HG03066 (cell line): Measurements from ENCODE around the gene HSF5.

Source experiments
- ATAC-seq: cut with Tn5 transposase; IDR thresholded peaks from one replicate; pipeline ENCODE4 v1.9.1; 2021; ENCODE audit warnings: low read depth; ENCODE audit not compliant: unreplicated experiment

Gene HSF5

DNA sequence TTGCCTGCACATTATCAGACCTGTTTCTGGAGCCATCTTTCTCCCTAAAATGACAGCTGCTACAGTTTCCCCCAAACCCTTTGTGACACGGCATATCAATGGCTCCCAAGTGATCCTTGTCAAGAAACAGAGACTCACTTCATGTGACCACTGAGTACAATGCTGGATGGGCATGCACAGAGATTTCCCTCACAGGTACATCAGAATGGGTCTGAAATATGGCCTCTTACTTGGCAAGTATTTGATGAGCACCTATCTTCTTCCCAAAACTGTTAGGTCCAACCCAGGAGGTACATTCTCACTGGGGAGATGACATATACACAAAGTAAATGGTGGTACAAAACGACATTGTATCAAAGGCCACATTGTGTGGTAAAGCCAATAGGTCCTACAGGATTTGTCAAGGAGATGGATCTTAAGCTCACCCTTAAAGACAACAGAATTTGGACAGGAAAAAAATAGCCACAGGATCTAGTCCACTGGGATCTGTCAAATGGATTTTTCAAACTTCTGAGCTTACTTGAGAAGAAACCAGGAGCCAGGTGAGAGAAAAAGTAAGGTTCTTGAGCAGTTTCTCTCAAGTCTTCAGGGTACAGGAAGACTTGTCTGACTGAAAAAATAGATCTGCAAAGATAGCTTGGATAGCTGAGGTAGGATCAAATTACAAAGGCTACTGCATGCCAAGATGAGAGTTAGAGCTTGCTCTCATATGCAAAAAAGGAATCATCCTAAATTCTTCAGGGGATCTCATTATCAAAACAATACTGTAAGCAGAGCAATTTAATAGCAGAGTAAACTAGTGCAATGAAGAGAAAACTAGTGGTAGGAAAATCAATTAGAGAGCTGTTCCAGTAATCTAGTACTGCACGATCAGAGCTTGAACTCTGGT lies 99.7 kb downstream of the HSF5 start:
- no peak for ATAC-seq

DNA sequence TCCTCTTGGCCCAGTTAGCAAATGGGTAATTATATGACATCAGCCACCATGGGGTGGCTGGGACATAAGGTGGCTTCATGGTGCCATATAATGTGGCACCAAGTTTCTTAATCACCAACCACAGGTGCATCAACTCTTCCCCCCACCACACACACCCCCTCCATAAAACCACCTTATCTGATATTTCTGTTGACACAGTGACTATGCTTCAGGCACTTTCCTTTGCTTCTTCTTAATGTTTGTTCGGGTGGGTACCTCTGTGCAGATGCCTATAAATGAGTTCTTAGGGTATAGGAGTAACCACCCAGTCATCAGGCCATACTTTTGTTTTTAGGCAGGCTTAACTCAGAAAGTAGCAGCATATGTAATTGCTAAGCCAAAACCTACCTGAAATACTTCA lies 100.4 kb downstream of the HSF5 start:
- no peak for ATAC-seq

- ATAC-seq = no peak
Observed at GRCh38 chr17:58386708-58387107, 101.5 kb downstream of the HSF5 start.

GRCh38 chr17:58385359-58385899 lies 102.8 kb downstream of the HSF5 start:
- ATAC-seq = no peak

DNA sequence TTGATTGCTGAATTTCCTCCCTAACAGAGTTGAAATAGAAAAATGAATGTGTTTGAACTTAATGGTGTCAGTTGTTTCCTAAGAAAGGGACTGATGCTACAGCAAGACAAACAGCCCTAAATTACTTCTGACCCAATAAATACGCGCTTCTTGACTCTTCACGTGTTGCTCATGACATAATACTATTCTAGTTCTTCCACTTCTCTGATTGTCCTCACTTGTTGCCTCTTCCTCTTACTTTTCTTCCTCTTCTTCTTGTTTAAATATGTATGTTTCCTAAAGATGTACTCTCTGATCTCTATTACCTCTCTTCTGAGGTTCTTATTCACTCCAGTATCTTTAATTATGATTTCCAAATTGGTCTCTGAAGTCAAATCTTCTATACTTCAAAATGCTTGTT lies 103.3 kb downstream of the HSF5 start:
- no peak for ATAC-seq

DNA sequence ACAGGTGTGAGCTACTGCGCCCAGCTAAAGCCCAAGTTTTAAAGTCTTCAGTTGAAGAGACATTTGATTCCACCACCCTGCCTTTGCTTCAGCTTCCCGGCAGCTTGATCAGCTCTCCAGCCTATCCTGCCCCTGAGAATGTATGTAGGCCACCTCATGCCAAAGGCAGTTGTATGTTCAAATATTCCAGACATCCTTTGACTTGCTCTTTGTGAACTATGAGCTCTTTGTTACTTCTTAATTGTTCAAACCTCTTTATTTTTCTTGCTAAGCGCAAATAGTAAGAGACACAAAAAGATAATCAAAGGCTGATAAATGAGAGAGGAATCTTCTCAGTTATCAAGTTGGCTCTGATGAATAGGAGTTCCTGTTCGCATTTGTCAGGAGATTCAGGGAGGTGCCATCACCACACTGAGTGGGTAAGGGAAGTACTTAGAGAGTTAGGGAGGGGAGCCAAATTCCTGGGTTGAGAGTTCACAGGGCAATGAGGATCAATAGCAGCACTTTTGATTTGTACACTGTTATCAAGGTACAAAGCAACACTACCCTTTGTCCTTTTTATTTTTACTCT lies 104.2 kb downstream of the HSF5 start:
- no peak for ATAC-seq

- ATAC-seq = no peak
Observed at GRCh38 chr17:58382872-58383242, 105.4 kb downstream of the HSF5 start.

GRCh38 chr17:58382108-58382871 lies 105.9 kb downstream of the HSF5 start:
- no peak for ATAC-seq

DNA sequence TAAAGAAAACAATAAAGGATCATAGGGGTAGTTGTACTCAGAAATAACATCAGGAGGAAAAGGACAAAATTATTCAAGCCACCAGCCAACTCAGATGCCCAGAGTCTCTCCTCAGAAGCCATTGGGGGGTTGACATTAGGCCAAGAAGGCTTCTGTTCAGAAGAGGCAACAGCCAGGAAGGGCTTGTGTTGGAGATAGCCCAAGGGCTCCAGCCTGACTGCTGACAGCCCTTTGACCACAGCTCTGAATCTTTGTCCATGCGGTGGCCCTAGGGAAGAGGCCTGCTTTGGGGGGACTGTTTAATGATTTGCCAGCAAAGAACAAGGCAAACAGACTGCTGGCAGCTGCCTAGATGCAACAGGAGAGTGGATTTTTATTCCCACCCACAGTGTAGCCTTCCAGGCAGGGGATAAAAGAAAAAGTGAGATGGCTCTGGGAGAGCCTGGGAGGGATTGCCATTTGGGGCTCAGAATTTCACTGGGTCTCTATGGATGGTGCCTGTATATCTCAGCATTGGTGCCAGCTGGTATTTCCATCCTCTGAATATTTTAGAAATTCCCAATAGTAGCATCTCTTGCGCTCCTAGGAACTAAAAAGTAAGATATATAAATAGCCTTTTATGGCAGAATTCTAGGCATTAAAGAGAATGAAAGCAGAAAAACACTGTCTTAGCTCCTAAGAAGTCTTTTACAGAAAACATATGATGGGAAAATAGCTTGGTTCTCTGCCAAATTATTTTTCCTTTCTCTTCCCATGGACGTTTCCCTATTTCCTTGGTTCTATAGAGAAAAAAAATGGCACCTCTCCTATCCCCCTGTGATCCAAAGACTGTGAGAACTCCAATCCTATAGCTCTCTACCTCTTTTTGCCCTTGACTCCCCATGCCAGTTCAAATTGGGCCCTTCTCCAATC lies 106.8 kb downstream of the HSF5 start:
- no peak for ATAC-seq

DNA sequence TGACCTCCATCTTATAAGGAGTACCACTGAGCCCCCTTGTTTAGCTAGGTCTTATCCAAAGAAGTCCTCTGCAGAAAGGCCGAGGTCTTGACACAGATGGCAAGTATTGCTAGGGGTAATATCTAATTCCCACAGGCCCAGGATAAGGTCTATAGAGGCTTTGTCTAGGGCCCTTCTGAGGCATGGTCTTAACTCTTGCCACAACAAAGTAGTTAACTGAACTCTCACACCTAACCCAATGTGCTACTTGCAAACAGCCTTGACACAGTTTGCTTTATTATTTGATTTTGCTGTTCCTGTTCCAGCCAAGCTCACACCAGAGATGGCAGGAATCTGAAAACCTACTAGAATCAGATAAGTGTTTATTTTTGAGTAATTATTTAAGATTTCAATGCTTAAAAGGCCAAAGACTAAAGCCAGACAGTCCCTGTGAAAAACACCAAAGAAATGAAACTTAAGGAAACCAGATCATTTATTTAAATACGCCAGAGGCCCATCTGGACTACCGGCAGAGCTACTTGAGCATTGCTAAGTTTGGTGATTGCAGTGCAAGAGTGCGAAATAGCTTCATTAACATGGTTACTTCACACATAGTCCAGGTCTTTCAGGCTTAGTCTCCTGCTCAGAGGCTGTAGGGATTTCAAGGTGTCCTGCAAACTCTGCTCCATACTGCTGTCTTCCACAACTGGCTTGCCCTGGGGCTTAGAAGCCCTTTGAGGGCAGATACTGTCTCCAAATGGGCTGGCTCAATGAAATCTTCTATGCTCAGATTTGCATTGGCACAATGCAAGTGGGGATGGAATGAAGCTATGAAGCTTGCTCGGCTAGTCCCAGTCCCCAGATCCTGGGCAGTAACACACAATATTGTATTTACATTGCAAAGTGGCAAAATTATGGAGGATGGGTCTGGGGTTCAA lies 107.7 kb downstream of the HSF5 start:
- no peak for ATAC-seq

- ATAC-seq = no peak
Observed at GRCh38 chr17:58379511-58379824, 108.7 kb downstream of the HSF5 start.

DNA sequence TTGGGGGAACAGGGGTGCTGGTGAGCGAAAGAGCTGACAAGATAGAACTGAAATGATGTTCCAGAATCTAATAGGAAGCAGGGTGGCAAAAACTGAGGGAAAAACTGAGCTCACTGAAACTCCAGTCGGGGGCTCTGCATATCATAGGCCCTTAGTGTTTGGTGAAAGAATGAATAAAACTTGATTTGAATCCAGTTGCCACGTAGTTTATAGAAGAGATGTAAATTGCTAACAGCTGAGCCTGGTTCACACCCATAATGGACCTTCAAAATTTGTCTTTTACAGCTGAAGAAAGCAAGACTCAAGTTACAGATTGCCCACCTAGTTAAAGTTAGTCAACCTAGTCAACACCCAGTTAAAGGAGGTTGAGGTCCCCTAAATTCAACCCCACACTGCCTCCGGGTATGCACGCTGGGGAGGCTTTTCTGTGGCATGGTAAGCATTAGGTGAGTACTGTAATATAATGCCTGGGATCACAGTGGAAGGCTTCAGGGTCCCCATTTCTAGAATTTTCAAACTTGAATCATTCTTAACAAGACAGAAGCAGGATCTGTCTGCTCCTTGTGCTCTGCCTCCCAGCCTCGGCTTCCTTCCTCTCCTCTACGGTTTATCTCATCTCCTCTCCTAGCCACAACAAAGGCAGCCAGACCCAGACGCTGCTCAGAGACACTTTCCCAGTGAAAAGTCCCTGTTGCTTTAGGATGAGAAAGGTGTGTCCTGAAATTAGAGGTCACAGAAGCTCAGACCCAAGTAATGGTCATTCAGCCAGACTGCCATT lies 109.3 kb downstream of the HSF5 start:
- ATAC-seq = no peak

- no peak for ATAC-seq
Observed at GRCh38 chr17:58377661-58378060, 110.5 kb downstream of the HSF5 start.

DNA sequence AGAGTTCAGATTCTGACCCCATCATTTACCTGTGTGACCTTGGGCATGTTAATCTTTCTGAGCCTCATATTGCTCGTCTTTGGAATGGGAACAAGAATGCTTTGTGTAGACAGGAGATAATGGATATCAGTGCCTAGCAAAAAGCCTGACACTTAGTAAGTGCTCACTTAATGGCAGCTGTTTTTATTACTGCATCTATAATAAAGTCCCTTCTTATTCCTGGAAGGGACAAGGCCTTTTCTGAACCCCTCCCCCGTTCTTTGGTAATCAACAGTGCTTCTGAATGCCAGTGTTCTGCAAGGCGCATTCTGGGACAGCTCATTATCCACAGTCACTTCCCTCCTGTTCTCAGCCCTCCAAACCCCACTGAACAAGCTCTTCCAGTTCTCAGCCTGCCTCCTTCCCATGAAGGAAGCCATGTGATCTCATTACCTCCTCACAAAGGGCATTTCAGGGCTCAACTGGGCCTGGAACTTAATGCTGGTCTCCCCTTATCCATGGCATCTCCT lies 111.1 kb downstream of the HSF5 start:
- no peak for ATAC-seq

- ATAC-seq = no peak
Observed at GRCh38 chr17:58376472-58377000, 111.7 kb downstream of the HSF5 start.

- ATAC-seq = no peak
Observed at GRCh38 chr17:58375811-58376210, 112.4 kb downstream of the HSF5 start.

- ATAC-seq = no peak
Observed at GRCh38 chr17:58375256-58375655, 113.0 kb downstream of the HSF5 start.

DNA sequence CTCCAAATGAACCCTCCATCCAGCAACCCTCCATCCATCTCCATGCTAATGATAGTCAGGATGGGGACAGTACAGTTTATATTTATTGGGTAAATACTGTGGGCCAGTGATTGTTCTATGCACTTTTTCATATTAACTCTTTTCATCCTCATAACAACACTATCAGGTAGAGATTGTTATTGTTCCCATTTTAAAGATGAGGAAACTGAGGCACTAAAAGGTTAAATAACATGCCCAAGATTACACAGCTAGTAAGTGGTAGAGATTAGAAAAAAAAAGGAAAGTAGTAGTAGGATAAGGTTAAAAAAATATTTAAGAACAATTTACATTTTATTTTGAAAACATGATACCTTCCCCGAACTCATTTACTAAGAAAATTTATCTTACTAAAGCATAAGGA lies 114.3 kb downstream of the HSF5 start:
- no peak for ATAC-seq
